Glomerular visceral epithelial cell (primary cell): ENCODE results near the gene PREX1.

ENCODE experiments used
- DNase-seq: peaks from one replicate; pipeline ENCODE4 v3.0.0-alpha.2; 2016; ENCODE audit errors: extremely low spot score

Gene PREX1

GRCh38 chr20:48582673-48582985, 245.2 kb downstream of the PREX1 start:
- no peak for DNase-seq

GRCh38 chr20:48581167-48581566, 246.6 kb downstream of the PREX1 start:
- no peak for DNase-seq

GRCh38 chr20:48578397-48579098, 249.3 kb downstream of the PREX1 start:
- no peak for DNase-seq

DNA sequence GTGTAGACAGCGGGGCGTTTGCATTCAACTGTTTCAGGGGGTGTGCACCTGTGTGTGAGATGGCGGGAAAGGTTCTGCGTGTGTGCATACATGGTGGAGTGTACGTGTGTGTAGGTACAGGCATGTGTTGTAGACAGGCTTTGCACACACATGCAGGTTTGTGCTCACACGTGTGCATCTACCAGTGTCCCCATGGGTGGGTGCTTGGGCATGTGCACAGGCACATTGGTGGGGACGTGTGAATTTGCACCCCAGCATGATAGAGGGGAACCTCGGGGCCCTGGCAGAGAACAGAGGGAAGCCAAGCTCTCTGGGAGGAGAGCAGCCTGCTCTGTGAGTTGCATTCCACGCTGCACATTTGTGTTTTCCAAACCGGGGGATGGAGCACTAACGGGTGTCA, 250.2 kb downstream of the PREX1 start:
- no peak for DNase-seq

DNA sequence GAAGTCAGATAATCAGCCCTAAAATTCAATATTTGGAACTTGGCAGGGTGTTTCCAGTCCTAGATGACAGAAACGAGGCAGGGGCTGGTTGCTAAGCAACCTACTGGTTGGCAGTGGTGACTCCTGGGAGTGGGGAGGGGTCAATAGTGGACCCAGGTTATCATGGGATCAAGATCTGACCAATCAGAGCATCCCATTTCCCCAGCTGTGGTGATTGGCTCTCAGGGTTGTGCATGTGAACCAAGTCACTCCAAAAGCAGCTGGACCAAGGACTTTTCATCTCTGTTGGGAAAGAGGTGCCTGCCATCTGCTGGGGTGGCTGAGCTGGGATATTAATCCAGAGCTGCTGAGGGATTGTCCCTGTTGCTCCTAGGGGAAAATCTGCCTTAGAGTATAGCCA, 253.4 kb downstream of the PREX1 start:
- no peak for DNase-seq
